SW480 (cell line): ENCODE data around the gene IKZF4.
"Not testable (repeated sequence)": the region's sequence is repeated elsewhere in the genome, so short reads cannot be mapped to it uniquely, and the experiment has no call there.

Experiments
- DNase-seq: peaks from one replicate; pipeline ENCODE4 v3.0.0-alpha.2; 2016; ENCODE audit warnings: low spot score

Gene IKZF4

DNA sequence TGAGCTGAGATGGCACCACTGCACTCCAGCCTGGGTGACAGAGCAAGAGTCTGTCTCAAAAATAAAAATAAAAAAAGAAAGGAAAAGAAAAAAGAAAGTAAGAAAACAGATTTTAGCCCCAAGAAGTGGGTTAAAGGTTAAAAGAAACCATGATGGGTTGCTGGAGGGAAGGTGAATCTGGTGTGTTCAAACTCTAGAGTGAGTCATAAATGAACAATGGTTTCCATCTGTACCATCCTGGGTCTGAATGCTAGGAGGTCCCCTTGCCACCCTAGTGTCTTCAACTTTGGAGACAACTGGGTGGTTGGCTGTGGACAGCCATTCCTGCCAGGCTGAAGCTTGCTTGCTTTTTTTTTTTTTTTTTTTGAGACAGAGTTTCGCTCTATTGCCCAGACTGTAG, 19.3 kb downstream of the IKZF4 start:
- DNase-seq = no peak

DNA sequence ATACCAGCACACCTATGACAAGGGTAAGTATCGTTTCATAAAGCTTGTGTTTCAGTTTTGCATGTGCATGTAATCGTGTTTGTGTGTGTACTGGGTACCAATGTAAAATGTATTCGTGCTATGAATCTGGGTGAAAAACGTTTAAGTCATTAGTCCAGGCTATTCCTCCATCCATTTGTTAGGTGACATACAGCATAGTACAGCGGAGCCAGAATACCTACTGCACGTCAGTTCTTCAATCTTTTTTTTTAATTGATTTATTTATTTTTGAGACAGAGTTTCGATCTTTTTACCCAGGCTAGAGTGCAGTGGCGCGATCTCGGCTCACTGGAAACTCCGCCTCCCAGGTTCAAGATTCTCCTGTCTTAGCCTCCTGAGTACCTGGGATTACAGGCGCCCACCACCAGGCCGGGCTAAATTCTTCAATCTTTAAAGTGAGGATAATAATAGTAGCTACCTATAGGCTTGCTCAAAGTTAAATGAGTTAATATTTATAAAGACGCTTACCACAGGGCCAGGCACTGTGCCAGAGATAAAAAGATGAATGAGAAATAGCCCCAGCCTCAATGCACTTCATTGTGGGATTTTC, 20.2 kb downstream of the IKZF4 start:
- no peak for DNase-seq

DNA sequence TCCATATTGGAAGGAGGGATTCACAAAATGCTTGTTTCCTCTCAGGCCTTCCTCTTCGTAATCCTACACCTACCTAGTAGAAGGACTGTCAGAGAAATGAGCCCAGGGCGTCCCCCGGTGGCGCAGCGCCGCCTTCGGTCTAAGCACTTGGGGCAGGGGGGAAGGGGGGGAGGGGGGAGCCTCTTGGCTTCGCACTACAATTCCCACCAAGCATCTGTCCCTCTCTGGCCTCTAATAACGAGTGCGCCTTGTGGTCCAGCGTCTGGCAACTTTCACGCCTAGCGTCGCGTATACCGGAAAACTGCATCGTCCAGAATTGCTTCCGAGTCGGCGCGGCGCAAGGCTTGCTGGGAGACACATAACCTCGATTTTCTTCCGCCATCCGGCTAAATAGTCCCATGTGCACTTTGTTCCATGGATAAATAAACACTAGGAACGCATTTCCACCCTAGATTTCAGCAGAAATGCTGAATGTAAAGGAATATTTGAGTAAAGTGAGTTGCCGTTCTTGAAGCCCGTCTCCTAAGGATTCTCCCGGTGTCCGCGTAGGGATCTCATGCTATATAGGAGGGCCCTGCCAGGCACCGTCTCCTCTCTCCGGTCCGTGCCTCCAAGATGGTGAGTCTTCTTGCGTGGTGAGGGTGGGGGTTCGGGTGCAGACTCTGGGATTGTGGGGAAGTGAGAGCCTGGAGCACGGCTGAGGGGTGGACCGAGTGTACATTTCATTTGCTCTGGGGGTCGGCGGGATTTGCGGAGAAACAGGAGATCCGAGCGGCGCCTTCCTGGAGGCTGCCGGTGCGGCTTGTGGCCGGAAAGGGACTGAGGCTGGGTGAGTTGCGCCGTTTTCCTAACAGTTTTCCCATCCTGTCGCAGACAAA, 20.9 kb downstream of the IKZF4 start, which contains the start of gene RPS26:
Gene RPS26, plus strand, starts transcription at position 367 of the 878 bp plus-strand sequence. Its CDS starts 249 bp downstream, at position 616.
- peak; percentile 99 for DNase-seq

DNA sequence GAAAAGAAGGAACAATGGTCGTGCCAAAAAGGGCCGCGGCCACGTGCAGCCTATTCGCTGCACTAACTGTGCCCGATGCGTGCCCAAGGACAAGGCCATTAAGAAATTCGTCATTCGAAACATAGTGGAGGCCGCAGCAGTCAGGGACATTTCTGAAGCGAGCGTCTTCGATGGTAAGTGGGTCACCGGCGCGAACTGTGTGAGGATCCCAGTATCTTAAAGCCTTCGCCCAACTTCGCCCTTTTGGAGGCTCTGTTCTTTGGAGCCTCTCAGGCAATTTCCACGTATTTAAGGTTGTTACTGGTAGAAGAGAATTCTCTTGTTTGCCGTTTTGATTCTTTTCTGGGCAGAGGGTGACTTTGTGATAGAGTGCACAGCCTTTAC, 21.6 kb downstream of the IKZF4 start:
- DNase-seq = not testable (repeated sequence)

DNA sequence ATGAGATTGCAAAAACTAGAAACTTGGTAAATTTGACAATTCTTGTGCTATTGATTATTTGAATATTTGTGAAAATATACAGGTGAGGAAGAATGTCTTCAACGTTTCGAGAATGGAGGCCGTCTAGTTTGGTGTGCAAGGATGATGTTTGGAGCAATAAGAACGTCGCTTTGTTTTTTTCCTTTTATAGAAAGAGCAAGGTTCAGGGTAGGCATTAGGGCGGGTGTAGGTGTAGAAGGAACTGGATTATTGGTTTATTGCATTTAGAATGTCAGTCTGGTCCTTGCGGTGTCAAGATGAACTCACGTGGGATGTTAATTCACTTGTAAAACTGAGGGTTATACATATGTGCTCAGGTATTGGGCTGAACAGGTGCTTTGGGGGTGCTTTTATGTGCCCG, 22.0 kb downstream of the IKZF4 start:
- no peak for DNase-seq

DNA sequence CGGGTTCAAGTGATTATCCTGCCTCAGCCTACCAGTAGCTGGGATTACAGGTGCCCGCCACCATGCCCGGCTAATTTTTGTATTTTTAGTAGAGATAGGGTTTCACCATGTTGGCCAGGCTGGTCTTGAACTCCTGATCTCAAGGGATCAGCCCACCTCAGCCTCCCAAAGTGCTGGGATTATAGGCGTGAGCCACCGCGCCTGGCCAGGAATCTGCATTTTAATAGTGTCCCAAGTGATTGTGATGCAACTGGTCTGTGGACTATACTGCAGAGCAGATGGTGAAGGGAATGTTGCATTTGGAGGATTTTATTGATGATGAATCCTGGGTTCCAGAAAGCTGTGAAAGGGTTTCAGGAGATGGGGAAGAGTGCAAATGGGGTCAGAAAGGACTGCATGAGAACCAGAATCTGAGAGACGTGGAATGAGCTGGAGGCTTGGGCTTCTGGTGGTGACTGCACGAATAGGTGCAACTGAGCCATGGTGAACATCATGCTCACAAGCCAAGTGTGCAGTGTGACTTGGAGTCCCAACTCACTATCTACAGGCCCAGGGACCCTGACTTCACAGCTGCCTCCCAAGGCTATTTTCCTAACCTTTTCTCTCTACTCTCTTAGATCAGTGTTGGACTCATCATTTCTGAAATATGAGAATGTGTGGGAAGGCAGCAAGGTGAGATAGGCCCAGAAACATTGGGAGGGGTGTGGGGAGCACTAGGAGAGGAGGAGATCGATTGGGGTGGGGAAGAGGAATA, 25.4 kb downstream of the IKZF4 start:
- DNase-seq = no peak

DNA sequence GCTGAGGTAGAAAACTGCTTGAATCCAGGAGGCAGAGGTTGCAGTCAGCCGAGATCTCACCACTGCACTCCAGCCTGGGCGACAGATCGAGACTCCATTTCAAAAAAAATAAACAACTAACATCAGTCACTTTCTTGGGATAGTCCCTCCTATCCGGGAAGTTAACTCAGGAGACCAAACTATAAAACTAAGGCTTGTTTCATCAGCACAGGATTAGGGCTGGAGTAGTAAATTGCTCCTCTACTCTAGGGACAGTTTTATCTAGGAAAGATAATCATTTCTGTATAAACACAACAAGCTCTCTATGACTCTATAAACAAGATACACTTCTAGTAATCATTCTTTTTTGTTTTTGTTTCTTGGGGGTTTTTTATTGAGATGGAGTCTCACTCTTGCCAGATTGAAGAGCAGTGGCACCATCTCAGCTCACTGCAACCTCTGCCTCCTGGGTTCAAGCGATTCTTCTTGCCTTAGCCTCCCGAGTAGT, 32.6 kb downstream of the IKZF4 start:
- DNase-seq = no peak

DNA sequence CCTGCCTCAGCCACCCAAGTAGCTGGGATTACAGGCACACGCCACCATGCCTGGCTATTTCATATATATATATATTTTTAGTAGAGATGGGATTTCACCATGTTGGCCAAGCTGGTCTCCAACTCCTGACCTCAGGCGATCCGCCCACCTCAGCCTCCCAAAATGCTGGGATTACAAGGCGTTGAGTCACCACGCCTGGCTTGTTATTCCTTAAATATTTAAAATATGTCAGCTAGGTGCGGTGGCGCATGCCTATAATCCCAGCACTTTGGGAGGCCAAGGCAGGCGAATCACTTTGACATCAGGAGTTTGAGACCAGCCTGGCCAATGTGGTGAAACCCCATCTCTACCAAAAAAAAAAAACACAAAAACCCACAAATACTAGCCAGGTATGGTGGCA, 39.1 kb downstream of the IKZF4 start:
- DNase-seq = not testable (repeated sequence)

DNA sequence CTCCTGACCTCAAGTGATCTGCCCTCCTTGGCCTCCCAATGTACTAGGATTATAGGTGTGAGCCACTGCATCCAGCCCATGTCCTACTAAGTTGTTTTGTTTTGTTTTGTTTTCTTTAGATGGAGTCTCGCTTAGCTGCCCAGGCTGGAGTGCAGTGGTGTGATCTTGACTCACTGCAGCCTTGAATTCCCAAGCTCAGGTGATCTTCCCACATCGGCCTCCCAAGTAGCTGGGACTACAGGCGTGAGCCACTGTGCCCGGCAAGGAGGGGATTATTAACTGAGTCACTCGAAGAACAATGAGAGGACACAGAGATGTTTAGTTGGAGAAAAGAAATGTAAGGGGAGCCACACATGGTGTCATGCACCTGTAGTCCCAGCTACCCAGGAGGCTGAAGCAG, 41.1 kb downstream of the IKZF4 start:
- no peak for DNase-seq

DNA sequence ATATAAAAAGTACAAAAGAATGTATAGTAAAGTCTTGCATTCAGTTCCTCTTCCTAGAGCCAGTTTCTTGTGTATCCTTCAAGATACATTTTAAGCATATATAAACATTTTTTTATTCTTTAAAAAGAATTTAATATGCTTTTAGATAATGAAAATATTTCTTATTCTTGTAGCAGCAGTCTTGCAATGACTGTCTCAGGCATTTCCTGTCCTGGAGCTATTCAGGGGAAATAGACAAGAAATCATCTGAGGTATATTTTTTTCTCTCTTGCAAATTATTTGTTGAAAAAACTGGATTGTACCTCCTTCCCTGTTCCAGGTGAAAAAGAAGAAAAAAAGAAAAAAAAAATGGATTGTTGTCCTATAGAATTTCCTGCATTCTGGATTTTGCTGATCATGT, 42.2 kb downstream of the IKZF4 start:
- DNase-seq = no peak

DNA sequence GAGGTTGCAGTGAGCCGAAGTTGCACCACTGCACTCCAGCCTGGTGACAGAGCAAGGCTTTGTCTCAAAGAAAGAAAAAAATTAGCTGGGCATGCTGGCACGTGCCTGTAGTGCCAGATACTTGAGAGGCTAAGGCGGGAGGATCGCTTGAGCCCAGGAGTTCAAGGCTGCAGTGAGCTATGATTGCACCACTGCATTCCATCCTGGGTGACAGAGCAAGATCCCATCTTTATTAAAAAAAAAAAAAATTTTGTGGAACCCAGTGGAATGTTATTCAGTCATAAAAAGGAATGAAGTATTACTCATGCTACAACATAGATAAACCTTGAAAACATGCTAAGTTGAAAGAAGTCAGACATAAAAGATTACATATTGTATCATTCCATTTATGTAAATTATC, 50.8 kb downstream of the IKZF4 start:
- no peak for DNase-seq

DNA sequence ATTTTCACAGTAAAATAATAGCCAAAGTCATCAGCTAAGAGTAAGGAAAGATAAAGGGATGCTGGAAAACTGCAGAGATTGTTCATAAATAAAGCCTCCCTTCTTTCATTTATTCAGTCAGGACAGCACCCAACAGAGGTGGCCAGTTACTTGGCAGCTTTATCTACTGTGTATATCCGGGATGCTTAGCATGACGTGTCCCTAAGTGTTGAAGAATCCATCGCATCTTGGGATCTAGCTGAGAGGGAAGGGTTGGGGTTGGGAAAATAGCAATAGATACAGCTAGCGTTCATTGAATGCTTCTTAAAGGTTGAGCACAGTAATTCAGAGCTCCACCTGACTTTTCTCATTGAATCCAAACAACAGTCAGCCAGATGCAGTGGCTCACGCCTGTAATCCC, 53.6 kb downstream of the IKZF4 start:
- no peak for DNase-seq

DNA sequence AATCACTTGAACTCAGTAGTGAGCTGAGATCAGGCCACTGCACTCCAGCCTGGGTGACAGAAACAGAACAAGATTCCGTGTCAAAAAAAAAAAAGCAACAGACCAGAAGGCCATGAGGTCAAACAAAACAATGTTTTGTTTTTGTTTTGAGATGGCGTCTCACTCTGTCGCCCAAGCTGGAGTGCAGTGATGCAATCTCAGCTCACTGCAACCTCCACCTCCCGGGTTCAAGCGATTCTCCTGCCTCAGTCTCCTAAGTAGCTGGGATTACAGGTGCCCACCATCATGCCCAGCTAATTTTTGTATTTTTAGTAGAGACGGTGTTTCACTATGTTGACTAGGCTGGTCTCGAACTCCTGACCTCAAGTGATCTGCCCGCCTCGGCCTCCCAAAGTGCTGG, 57.1 kb downstream of the IKZF4 start:
- not testable (repeated sequence) for DNase-seq

DNA sequence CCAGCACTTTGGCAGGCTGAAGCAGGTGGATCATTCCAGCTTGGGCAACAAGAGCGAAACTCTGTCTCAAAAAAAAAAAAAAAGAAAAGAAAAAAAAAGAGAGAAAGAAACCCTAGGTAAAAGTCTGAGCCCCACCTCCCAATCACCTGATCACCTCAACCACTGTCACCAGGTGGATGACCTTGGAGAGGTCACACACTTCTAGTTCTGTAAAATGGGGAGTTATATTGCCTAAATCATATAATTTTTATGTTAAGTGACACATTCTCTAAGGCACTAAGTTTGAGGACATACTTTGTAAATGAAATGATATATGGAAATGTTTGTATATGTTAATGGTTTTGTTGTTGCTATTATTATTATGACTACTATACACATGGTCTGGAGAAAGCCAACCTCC, 57.6 kb downstream of the IKZF4 start:
- no peak for DNase-seq

DNA sequence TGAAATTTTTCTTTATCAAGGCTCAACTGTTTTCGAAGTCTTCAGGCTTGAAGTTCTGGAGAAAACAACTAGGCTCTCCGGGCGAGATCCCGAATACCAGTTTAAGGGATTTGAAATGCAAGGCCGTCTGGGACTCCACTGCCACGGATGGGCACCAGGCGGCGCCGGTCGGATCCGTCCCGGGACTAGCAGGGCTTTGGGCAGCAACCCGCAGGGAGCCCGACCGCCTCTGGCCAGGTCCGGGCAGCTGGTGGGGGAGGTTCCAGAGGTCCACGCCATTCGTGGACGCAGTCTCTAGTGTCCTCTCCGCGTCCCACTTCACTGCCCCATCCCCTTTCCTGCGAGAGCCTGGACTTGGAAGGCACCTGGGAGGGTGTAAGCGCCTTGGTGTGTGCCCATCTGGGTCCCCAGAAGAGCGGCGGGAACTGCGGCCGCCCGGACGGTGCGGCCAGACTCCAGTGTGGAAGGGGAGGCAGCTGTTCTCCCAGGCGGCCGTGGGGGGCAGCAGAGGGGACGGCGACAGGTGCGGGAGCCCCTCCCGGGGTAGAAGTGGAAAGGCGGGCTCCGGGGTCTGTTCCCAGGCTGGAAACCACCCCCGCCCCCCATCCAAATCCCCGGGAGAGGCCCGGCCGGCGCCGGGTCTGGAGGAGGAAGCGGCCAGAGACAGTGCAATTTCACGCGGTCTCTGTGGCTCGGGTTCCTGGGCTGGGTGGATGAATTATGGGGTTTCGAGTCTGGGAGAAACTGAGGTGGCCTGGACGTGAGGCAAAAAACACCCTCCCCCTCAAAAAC, 58.3 kb downstream of the IKZF4 start:
- peak; percentile 89 for DNase-seq

DNA sequence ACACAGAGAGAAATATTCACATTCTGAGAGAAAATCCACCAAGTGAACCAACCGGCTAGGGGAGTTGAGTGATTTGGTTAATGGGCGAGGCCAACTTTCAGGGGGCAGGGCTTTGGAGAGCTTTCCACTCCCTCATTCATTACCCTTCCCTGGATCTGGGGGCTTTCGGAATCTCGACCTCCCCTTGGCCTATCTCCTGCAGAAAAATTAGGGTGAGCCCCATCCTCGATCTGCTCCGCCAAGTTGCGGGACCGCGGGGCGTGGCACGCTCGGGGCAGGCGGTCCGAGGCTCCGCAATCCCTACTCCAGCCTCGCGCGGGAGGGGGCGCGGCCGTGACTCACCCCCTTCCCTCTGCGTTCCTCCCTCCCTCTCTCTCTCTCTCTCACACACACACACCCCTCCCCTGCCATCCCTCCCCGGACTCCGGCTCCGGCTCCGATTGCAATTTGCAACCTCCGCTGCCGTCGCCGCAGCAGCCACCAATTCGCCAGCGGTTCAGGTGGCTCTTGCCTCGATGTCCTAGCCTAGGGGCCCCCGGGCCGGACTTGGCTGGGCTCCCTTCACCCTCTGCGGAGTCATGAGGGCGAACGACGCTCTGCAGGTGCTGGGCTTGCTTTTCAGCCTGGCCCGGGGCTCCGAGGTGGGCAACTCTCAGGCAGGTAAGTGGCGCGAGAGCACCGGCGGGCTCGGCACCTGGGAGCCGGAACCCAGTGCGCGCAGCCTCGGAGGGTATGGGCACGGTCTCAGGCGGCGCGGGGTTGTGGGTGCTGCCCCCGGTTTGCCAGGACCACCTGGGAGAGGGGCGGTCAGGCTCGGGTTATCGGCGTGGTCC, 59.1 kb downstream of the IKZF4 start, which contains the start of gene ERBB3:
Gene ERBB3, plus strand, starts transcription at position 443 of the 833 bp plus-strand sequence. Its CDS starts 136 bp downstream, at position 579.
- peak; percentile 89 for DNase-seq

DNA sequence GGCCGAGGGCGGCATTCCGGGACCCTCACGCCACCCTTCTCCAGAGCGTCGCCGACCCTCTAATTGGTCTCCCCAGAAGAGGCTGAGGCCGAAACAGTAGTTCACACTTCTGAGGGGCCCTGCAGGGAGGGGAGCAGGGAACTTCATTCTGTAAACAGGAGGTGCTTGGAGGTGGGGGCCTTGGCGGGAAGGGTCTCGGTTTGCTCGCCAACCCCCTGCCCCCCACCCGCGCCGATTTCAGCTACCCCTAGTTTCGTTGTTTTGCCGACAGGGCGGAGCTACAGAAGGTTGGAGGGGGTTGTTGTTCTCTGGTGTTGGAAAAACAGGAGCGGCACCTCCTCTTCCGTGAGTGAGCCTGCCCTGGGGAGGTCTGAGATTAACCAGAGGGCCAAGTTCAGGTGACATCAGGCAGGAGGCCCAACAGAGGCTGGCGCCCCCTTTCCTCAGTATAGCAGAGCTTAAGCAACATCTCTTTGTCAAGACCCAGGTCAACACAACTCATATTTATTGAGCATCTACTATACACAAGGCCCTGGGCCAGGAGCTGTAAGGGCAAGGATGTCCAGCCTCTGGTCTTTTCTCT, 59.8 kb downstream of the IKZF4 start:
- DNase-seq = peak; percentile 66

DNA sequence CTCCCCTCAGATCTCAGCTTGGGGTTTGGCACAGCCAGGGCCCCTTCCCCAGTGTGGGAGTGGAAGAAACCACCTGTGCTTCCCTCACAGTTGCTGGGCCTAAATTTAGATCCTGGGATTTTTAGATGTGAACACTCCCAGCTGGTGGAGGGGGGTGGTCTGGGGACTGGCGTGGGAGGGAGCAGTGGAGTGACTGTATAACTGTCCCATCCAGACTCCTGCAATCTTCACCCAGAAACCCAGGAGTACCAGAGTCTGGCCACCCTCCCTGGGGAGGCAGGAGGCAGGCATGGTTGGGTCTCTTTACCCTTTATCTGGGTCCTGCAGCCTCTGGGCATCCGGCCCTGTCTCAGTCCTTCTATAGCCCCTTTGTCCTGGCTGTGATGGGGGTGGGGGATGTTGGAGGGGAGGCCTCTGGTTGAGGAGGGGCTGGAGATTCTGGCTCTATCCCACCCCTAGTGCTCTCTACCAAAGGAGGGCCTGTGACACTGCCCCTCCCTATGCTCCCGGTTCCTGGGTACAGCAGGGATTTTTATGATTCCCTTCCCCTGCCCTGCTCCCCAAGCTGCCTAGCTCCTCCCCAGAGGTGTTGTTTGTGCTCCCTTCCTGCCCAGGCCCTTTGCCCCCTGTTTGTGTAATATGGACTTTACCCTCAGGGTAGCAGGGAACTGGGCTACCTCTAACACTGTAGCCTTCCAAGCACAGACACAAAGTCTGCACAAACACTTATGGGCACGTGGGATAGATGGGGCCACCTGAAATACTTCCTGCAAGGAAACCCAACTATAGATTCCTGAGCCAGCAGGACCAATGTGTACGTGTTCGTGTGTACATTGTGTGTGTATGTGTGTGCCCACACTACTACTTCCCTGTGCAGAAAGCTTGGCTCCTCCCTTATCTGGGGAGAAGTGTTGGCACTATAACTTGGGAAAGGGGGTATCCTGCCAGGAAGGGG, 60.8 kb downstream of the IKZF4 start:
- DNase-seq = peak; percentile 44

DNA sequence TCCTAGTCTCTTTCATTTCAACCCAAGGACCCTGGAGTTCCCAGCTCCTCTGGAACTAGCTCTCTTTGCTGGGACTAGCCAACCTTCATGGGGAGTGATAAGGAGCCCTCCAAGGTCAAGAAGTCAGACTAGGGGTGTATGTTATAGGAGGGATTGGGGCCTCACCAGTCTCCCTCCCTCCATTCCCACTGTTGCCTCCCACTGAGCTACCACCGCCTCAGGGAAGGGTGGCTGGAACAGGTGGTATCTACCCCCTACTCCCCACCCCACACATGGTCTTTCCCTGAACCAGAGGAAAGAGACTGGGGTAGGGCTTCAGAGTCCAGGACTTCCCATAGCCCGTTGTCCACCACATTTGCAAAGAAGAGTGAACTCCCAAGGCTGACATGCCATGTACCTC, 61.5 kb downstream of the IKZF4 start:
- DNase-seq = no peak
